HEK293T (cell line): ENCODE measurements around the gene ANKH.

ENCODE experiments used
- ARNT ChIP-seq: fragments of 450-650 bp; IDR thresholded peaks from 2 replicates; pipeline ENCODE4 v1.6.1; 2017; ENCODE audit warnings: mild to moderate bottlenecking
- FOXA1 ChIP-seq: fragments of 450-650 bp; IDR thresholded peaks from 2 replicates; pipeline ENCODE4 v1.6.1; 2016; ENCODE audit warnings: mild to moderate bottlenecking
- FOXK2 ChIP-seq: fragments of 450-650 bp; IDR thresholded peaks from 2 replicates; pipeline ENCODE4 v1.6.1; 2016; ENCODE audit warnings: mild to moderate bottlenecking
- FOXM1 ChIP-seq: fragments of 450-650 bp; IDR thresholded peaks from 2 replicates; pipeline ENCODE4 v1.6.1; 2017; ENCODE audit warnings: mild to moderate bottlenecking, borderline replicate concordance
- HDGF ChIP-seq: fragments of 450-650 bp; IDR thresholded peaks from 2 replicates; pipeline ENCODE4 v1.6.1; 2017; ENCODE audit warnings: antibody characterized with exemption, borderline replicate concordance
- LEF1 ChIP-seq: fragments of 450-650 bp; IDR thresholded peaks from 2 replicates; pipeline ENCODE4 v1.6.1; 2017; ENCODE audit warnings: mild to moderate bottlenecking, borderline replicate concordance
- SUZ12 ChIP-seq: fragments of 450-650 bp; IDR thresholded peaks from 2 replicates; pipeline ENCODE4 v1.6.1; 2016; ENCODE audit warnings: mild to moderate bottlenecking

DNA sequence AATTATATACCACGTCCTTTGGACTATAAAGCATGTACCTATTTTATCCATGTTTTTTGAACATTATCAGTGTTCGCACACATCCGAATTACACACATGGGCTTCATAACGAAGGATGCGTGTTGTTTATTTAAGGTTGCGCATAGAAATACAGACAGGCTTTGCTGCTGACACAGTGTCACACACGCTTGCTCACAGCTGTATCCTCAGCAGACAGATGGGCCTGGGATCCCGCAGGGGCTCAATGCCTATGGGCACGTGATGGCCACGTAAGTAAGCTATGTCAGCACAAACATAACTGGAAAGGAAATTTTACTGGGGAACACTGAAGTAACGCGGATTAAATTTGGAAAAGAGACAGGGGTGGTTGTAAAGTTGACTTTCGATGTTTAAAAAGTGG is 130.4 kb downstream of the ANKH start:
- TF ChIP-seq SUZ12 (no peak), LEF1 (no peak), FOXM1 (no peak), FOXA1 (no peak), FOXK2 (no peak), HDGF (no peak), ARNT (no peak)
